Head of caudate nucleus (tissue), 42 donors: ENCODE results near the gene SPINK2.
A peak's percentile ranks its signal among the peaks of the same experiment; 100 is the strongest.

Experiments
- DNase-seq, 42 donors: peaks; one replicate each; pipeline versions ENCODE4 v3.0.0 to v3.0.0-alpha.2; 2020 to 2021; ENCODE audit warnings: mixed read lengths in 7 of 42
- intact Hi-C: fragments of 100-400 bp; cut with DNase I; formaldehyde crosslinking; loops from one replicate; pipeline ENCODE4 v1.15.0; 2022

The SPINK2 gene

GRCh38 chr4:56804551-56804950 lies 16.9 kb downstream of the SPINK2 start:
- intact Hi-C loops: loop anchor here (10.0 kb wide), 1 partner anchor 230 kb away; no protein-coding TSS in a partner anchor
- no peak for DNase-seq

GRCh38 chr4:56803471-56803870 lies 18.0 kb downstream of the SPINK2 start:
- intact Hi-C loops: loop anchor here (10.0 kb wide), 1 partner anchor 229 kb away; no protein-coding TSS in a partner anchor

GRCh38 chr4:56799824-56800756 lies 21.4 kb downstream of the SPINK2 start:
- peak; percentile 76 to 95 (median 88) for DNase-seq
- intact Hi-C loops: loop anchor here (10.0 kb wide), 1 partner anchor 225 kb away; no protein-coding TSS in a partner anchor

More at GRCh38 chr4:56803471-56803870, 18.0 kb downstream of the SPINK2 start:
- no peak for DNase-seq

GRCh38 chr4:56799161-56799759 lies 22.2 kb downstream of the SPINK2 start:
- DNase-seq: peak in 1 of 42 donors; percentile 3
- intact Hi-C loops: no loop called here

- DNase-seq: no peak
- intact Hi-C loops: no loop called here
Observed at GRCh38 chr4:56796211-56796610, 25.3 kb downstream of the SPINK2 start.

- intact Hi-C loops: no loop called here
- DNase-seq: no peak
Observed at GRCh38 chr4:56791316-56791715, 30.2 kb downstream of the SPINK2 start.

GRCh38 chr4:56790691-56791091 lies 30.8 kb downstream of the SPINK2 start:
- DNase-seq: no peak

GRCh38 chr4:56788081-56788480 lies 33.4 kb downstream of the SPINK2 start:
- intact Hi-C loops: no loop called here
- DNase-seq: peak in 13 of 42 donors; percentile 6 to 65 (median 19)

More at GRCh38 chr4:56790691-56791091, 30.8 kb downstream of the SPINK2 start:
- intact Hi-C loops: no loop called here

GRCh38 chr4:56787380-56787779 lies 34.1 kb downstream of the SPINK2 start:
- intact Hi-C loops: no loop called here
- no peak for DNase-seq

GRCh38 chr4:56786955-56787354 lies 34.5 kb downstream of the SPINK2 start:
- intact Hi-C loops: no loop called here
- no peak for DNase-seq

- intact Hi-C loops: no loop called here
Observed at GRCh38 chr4:56783986-56784385, 37.5 kb downstream of the SPINK2 start.

GRCh38 chr4:56782019-56782418 lies 39.5 kb downstream of the SPINK2 start:
- DNase-seq: no peak
- intact Hi-C loops: no loop called here

More at GRCh38 chr4:56783986-56784385, 37.5 kb downstream of the SPINK2 start:
- no peak for DNase-seq

- intact Hi-C loops: no loop called here
- DNase-seq: no peak
Observed at GRCh38 chr4:56773346-56773745, 48.2 kb downstream of the SPINK2 start.

- intact Hi-C loops: no loop called here
- DNase-seq: no peak
Observed at GRCh38 chr4:56772134-56772533, 49.4 kb downstream of the SPINK2 start.

- no peak for DNase-seq
- intact Hi-C loops: no loop called here
Observed at GRCh38 chr4:56768763-56769162, 52.7 kb downstream of the SPINK2 start.

GRCh38 chr4:56768316-56768715 lies 53.2 kb downstream of the SPINK2 start:
- no peak for DNase-seq
- intact Hi-C loops: no loop called here

- intact Hi-C loops: no loop called here
- DNase-seq: no peak
Observed at GRCh38 chr4:56767567-56767966, 53.9 kb downstream of the SPINK2 start.

- intact Hi-C loops: no loop called here
- no peak for DNase-seq
Observed at GRCh38 chr4:56764775-56765174, 56.7 kb downstream of the SPINK2 start.

- no peak for DNase-seq
- intact Hi-C loops: no loop called here
Observed at GRCh38 chr4:56764223-56764622, 57.3 kb downstream of the SPINK2 start.
